ENCODE results near the gene LRRTM1.

The LRRTM1 gene

GRCh38 chr2:80311304-80311703 is 6.8 kb upstream of the LRRTM1 start:
- in situ Hi-C loops (cut with MboI; ENCODE audit: low sequenced_read_pairs, unreplicated experiment), result no loop called here
- DNase-seq (ENCODE audit: low spot score), result no peak
- no peak for TF ChIP-seq CTCF (IDR thresholded peaks at IDR 0.05; ENCODE audit: borderline replicate concordance, control extremely low read depth, extremely low read depth, insufficient read depth, missing control alignments)

- DNase-seq (ENCODE audit: low spot score), result peak; percentile 25
- in situ Hi-C loops (cut with MboI; ENCODE audit: low sequenced_read_pairs, unreplicated experiment), result no loop called here
Observed at GRCh38 chr2:80303006-80303908, 1.3 kb downstream of the LRRTM1 start.

GRCh38 chr2:80302314-80303005 is 2.1 kb downstream of the LRRTM1 start:
- in situ Hi-C loops (cut with MboI; ENCODE audit: low sequenced_read_pairs, unreplicated experiment), result no loop called here
- TF ChIP-seq CTCF (IDR thresholded peaks at IDR 0.05; ENCODE audit: borderline replicate concordance, control extremely low read depth, extremely low read depth, insufficient read depth, missing control alignments), result no peak
- DNase-seq (ENCODE audit: low spot score), result peak; percentile 23

More at GRCh38 chr2:80303006-80303908, 1.3 kb downstream of the LRRTM1 start:
- TF ChIP-seq CTCF (IDR thresholded peaks at IDR 0.05; ENCODE audit: borderline replicate concordance, control extremely low read depth, extremely low read depth, insufficient read depth, missing control alignments), result no peak

DNA sequence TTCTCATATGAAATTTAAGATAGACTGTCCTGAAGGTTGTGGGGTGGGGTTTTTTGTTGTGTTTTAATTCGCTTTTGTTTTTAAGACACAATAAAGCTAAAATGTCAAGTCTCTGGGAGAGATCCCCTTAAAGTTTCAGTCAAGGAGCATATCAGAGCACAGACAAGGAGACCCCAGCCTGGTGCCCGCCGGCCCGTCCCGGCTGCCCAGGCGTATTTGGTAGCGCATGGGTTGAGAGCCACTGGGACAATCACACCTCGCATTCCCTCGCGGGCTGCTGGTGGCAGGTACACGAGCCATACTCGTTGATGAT is 2.6 kb downstream of the LRRTM1 start:
- in situ Hi-C loops (cut with MboI; ENCODE audit: low sequenced_read_pairs, unreplicated experiment), result no loop called here
- TF ChIP-seq CTCF (IDR thresholded peaks at IDR 0.05; ENCODE audit: borderline replicate concordance, control extremely low read depth, extremely low read depth, insufficient read depth, missing control alignments), result no peak
- DNase-seq (ENCODE audit: low spot score), result no peak

- TF ChIP-seq CTCF (IDR thresholded peaks at IDR 0.05; ENCODE audit: borderline replicate concordance, control extremely low read depth, extremely low read depth, insufficient read depth, missing control alignments), result no peak
- DNase-seq (ENCODE audit: low spot score), result no peak
- in situ Hi-C loops (cut with MboI; ENCODE audit: low sequenced_read_pairs, unreplicated experiment), result no loop called here
Observed at GRCh38 chr2:80300954-80301353, 3.6 kb downstream of the LRRTM1 start.

GRCh38 chr2:80300346-80300745 is 4.2 kb downstream of the LRRTM1 start:
- TF ChIP-seq CTCF (IDR thresholded peaks at IDR 0.05; ENCODE audit: borderline replicate concordance, control extremely low read depth, extremely low read depth, insufficient read depth, missing control alignments), result no peak
- DNase-seq (ENCODE audit: low spot score), result no peak
- in situ Hi-C loops (cut with MboI; ENCODE audit: low sequenced_read_pairs, unreplicated experiment), result no loop called here
